ENCODE measurements around the gene LCN15.
"Not testable (repeated sequence)": the region's sequence is repeated elsewhere in the genome, so short reads cannot be mapped to it uniquely, and the experiment has no call there.

The LCN15 gene

GRCh38 chr9:136775191-136775590, 10.9 kb upstream of the LCN15 start:
- no peak for DNase-seq (ENCODE audit: low read depth in 2 of 2)

DNA sequence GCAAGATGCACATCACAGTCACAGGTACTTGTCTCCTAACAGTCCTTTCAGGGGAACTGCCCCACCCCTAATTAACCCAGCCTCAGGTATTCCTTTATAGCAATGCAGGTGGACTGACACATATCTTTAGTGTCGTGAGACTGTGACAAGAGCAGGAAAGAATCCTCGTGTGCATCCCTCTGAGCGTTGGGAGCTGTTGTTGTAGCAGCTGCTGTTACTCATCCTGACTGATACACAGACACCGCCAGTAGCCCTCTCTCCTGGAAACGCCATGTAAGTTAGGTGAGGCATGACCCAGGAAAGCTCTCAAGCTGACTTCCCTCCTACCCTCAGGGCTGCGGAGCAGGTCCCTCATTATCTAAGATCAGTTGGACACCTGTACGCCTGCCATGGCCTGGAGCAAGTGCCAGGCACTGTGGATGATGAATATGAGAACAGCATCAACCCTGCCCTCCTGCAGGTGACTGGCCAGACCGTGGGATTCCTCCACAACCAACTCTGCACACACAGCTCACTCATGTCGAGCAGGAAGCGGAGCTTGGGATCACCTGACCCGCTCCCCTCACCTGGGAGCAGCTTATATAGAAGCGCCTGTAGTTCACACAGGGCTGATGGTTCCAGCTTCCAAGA, 10.2 kb upstream of the LCN15 start:
- no peak for DNase-seq (ENCODE audit: low read depth in 2 of 2)

- no peak for DNase-seq (ENCODE audit: low read depth in 2 of 2)
Observed at GRCh38 chr9:136773386-136774044, 9.2 kb upstream of the LCN15 start.

DNA sequence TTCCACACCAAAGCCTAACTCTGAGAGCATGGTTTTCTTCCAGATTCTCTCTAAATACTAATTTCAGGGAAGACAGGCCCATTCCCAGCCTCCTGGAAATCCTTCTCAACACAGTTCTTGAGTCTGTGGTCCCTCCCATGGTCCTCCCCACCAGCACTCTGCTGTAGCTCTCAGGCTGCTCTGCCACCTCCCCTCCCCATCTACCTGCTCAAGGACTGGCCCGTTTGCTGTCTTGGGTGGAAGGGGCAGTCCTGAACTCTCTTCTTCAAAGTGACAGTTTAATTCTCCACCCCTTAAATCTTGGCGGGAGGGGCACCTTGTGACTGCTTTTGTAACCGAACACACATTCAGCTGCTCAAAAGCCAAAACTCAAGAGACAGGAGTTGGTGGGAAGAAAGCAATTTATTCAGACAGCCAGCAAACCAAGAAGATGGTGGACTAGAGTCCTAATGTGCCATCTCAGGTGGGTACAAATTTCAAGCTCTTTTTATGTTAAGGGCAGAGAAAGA, 7.6 kb upstream of the LCN15 start:
- no peak for DNase-seq (ENCODE audit: low read depth in 2 of 2)

DNA sequence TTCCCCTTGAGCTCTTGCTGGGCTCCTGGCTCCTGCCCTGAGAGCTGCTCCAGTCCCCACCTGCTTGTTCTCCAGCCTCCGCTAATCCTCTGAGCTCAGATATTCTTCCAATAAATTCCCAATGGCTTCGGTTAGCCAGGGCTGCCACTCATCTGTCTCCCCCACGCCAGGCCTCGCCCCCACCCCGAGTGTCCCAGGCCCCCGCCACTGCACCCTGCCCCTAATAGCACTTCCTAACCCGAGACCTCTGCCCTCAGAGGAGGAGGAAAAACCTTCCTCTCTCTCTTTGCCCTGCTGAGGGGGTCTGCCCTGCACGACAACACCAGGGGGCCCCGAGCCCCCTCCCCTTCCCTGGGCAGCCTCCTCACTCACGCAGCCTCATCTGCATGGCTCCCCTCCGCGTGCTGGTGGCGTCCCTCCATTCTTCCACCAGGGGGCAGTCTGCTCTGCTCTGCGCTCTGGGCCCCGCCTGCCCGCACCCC, 5.4 kb upstream of the LCN15 start:
- DNase-seq (ENCODE audit: low read depth in 2 of 2): peak in 1 of 2 donors; percentile 28

DNA sequence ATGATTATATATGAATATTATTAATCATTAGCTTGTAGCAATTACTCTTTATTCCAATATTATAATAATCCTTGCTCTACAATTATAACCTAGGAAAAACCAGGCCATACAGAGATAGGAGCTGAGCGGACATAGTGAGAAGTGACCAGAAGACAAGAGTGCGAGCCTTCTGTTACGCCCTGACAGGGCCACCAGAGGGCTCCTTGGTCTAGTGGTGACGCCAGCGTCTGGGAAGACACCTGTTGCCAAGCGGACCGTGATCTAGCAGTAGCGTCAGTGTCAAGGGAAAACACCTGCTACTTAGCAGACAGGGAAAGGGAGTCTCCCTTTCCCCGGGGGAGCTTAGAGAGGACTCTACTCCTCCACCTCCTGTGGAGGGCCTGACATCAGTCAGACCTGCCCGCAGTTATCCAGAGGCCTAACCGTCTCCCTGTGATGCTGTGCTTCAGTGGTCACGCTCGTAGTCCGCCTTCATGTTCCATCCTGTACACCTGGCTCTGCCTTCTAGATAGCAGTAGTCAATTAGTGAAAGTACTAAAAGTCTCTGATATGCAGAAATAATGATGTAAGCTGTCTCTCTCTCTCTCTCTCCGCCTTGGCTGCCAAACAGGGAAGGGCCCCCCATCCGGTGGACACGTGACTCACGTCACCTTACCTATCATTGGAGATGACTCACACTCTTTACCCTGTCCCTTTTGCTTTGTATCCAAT, 2.2 kb upstream of the LCN15 start:
- peak in 1 of 2 donors; percentile 19 for DNase-seq (ENCODE audit: low read depth in 2 of 2)

DNA sequence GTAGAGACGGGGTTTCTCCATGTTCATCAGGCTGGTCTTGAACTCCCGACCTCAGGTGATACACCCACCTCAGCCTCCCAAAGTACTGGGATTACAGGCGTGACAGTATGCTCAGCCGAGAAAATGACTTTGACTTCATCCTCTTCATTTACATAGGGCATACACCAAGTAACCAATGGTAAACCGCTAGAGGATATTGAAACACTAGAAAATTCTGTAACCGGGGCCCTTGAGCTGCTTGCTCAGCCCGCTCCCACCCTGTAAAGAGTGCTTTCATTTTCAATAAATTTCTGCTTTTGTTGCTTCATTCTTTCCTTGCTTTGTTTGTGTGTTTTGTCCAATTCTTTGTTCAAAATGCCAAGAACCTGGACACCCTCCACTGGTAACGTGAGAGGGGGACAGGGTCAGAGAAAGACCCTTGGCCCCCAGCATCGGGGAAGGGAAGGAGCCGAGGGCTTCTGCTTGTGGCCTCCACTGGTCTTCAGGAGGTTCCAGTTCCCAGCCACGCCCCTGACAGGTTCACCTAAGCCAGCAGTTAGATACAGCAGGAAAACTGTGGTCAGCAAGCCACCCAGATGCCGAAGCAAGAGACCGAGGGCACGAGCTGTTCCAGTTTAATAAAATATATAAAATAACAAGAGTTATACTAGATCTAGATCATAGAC, 1.6 kb upstream of the LCN15 start:
- not testable (repeated sequence) for DNase-seq (ENCODE audit: low read depth in 2 of 2)

DNA sequence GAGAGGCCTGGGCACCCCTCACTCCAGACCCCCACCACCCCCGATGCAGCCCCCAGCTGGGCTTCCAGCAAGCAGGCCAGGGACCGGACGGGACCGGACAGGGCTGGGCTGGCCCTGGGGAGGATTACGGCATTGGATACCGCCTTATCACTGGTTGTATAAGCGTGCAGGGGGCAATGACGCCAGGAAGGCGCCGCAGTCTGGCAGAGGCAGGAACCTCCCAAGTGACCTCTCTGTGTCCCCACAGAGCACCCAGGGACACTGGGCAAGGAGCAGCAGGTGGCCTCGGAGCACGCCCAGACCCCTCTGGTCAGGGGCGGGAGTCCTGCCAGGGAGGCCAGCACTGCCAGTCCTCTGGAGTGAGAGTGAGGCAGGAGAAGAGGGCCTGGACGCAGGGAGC, 723 bp upstream of the LCN15 start:
- DNase-seq (ENCODE audit: low read depth in 2 of 2): no peak

- DNase-seq (ENCODE audit: low read depth in 2 of 2): no peak
Observed at GRCh38 chr9:136763649-136764035, 676 bp downstream of the LCN15 start.

GRCh38 chr9:136762915-136763648, 1.2 kb downstream of the LCN15 start:
- peak in 1 of 2 donors; percentile 38 for DNase-seq (ENCODE audit: low read depth in 2 of 2)

GRCh38 chr9:136762221-136762691, 2.1 kb downstream of the LCN15 start:
- no peak for DNase-seq (ENCODE audit: low read depth in 2 of 2)

DNA sequence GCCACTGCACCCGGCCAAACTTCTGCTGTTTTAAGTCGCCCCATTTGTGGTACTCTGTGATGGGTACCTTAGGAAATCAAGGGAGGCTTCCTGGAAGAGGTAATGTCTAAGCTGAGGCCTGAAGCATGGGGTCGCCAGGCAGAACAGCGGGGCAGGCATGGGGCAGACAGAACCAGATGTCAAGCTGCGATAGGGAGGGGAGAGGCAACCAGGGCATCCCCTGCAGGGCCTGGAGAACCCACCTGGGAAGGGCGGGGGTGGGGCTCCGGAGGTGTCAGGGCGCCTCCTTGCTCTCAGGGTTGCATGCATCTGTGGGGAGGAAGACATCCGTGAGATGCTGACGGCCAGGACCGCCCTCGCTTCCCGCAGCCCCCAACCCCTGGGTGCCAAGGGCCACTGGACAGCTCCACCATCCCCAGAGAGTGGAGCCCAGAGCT, 2.8 kb downstream of the LCN15 start:
- no peak for DNase-seq (ENCODE audit: low read depth in 2 of 2)

- not testable (repeated sequence) for DNase-seq (ENCODE audit: low read depth in 2 of 2)
Observed at GRCh38 chr9:136760834-136761544, 3.3 kb downstream of the LCN15 start.

GRCh38 chr9:136760424-136760823, 3.9 kb downstream of the LCN15 start:
- DNase-seq (ENCODE audit: low read depth in 2 of 2): no peak

- DNase-seq (ENCODE audit: low read depth in 2 of 2): no peak
Observed at GRCh38 chr9:136759436-136760325, 4.6 kb downstream of the LCN15 start.

DNA sequence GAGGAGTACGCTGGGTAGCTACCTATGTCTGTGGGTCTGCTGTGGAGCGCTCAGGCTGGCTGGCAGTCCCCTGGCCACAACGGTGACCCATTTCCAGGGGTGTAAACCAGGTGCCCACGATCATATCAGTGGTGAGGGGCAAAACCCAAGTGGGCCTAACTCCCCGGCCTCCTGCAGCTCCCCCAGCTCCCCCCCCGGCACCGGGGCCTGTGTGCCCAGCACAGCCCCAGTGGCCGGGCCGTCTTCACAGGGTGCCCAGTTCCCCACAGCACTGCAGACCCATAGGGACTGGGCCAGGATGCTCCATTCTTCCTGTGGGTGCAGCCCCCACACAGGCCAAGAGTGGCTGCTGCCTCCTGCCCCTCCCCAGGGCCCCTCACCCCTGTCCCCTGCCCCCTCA, 5.3 kb downstream of the LCN15 start:
- no peak for DNase-seq (ENCODE audit: low read depth in 2 of 2)

- no peak for DNase-seq (ENCODE audit: low read depth in 2 of 2)
Observed at GRCh38 chr9:136757751-136758140, 6.6 kb downstream of the LCN15 start.

GRCh38 chr9:136757328-136757727, 7.0 kb downstream of the LCN15 start:
- no peak for DNase-seq (ENCODE audit: low read depth in 2 of 2)

DNA sequence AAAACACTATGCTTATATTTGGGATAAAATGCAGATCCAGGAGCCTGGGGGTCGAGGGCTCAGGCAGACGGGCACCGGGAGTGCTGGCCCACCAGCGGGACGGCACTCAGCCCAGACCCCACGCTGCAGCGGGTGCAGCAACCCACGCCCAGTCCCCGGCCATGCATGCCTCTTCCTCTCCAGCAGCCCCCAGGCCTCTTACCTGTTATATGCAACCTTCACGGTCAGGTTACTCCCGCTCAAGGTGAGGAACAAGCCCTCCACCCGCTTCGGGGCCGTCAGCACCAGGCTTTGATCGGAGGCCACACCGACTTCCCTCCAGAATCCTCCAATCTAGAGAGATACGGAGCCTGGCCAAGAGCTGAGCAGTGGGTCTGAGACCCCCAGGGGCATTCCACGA, 7.5 kb downstream of the LCN15 start:
- DNase-seq (ENCODE audit: low read depth in 2 of 2): no peak

DNA sequence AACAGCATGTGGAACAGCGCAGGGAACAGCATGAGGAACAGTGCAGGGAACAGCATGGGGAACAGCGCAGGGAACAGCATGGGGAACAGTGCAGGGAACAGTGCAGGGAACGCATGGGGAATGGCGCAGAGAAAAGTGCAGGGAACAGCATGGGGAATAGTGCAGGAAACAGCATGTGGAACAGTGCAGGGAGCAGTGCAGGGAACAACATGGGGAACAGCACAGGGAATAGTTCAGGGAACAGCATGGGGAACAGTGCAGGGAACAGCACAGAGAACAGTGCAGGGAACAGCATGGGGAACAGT, 8.2 kb downstream of the LCN15 start:
- DNase-seq (ENCODE audit: low read depth in 2 of 2): no peak

All from stimulated activated CD8-positive, alpha-beta memory T cell treated with anti-CD3 and anti-CD28 coated beads, Interleukin-15, amount 100 ng/mL, for 48 hours (primary cell).